A673 (cell line): ENCODE measurements around the gene ATF7IP2. TPM values are rescaled to one million over a fixed set of nuclear protein-coding genes. Genes with fewer than 3 reads are reported as not detected.

ENCODE experiments used
- BruUV-seq: library from RNA; stranded (reverse); fragments of 400-500 nt; replicated peaks from 2 replicates; lab custom pipeline; 2021; lab: Mats Ljungman, UMichigan
- CTCF ChIA-PET: fragments of 300-600 bp; sonication (Branson Sonifier 250); formaldehyde crosslinking; loops from one replicate; lab custom pipeline; 2022; ENCODE audit warnings: antibody characterized with exemption; lab: Charles Lee
- POLR2A ChIA-PET: fragments of 300-600 bp; sonication (Branson Sonifier 250); formaldehyde crosslinking; loops from one replicate; lab custom pipeline; 2022; ENCODE audit warnings: antibody characterized with exemption; ENCODE audit not compliant: low non-redundant PET; lab: Charles Lee
- DNase-seq: peaks from one replicate; pipeline ENCODE4 v3.0.0-alpha.2; 2015; ENCODE audit warnings: low spot score
- H3K27ac ChIP-seq: fragments of 200-600 bp; sonication (generic); 2 replicates; pipeline ENCODE4 v1.5.1; 2016; ENCODE audit warnings: mixed run types, low read depth, mild to moderate bottlenecking, mixed read lengths, antibody characterized with exemption, low read length; ENCODE audit not compliant: poor library complexity, severe bottlenecking
- H3K27me3 ChIP-seq: fragments of 200-600 bp; sonication (generic); replicated peaks from 2 replicates; pipeline ENCODE4 v1.6.1; 2017; ENCODE audit warnings: mixed run types, low read depth, mild to moderate bottlenecking, mixed read lengths, antibody characterized with exemption, low read length; ENCODE audit not compliant: insufficient read depth, poor library complexity
- H3K36me3 ChIP-seq: fragments of 200-600 bp; sonication (generic); 2 replicates; pipeline ENCODE4 v1.6.1; 2016; ENCODE audit warnings: mixed run types, mild to moderate bottlenecking, mixed read lengths, antibody characterized with exemption, low read length; ENCODE audit not compliant: insufficient read depth, poor library complexity, severe bottlenecking
- H3K4me1 ChIP-seq: fragments of 200-600 bp; sonication (generic); 2 replicates; pipeline ENCODE4 v1.6.1; 2017; ENCODE audit warnings: mixed run types, mild to moderate bottlenecking, mixed read lengths, antibody characterized with exemption, low read length; ENCODE audit not compliant: insufficient read depth, poor library complexity, severe bottlenecking
- H3K4me3 ChIP-seq: fragments of 200-600 bp; sonication (generic); 2 replicates; pipeline ENCODE4 v1.5.1; 2016; ENCODE audit warnings: low read depth, mixed run types, mild to moderate bottlenecking, mixed read lengths, low read length; ENCODE audit not compliant: poor library complexity, severe bottlenecking
- H3K9me3 ChIP-seq: fragments of 200-600 bp; sonication (generic); 2 replicates; pipeline ENCODE4 v1.6.1; 2016; ENCODE audit warnings: mixed run types, low read depth, mild to moderate bottlenecking, mixed read lengths, antibody characterized with exemption, low read length; ENCODE audit not compliant: poor library complexity, severe bottlenecking
- CTCF ChIP-seq: fragments of 300-800, 200-600 bp; sonication (generic); conservative IDR thresholded peaks from 2 replicates; pipeline ENCODE4 v1.5.1; 2017; ENCODE audit warnings: low read depth, mild to moderate bottlenecking, antibody characterized with exemption, low read length, moderate library complexity, mixed read lengths
- EZH2 ChIP-seq: fragments of 200-600 bp; sonication (generic); IDR thresholded peaks from 2 replicates; pipeline ENCODE4 v1.6.1; 2017; ENCODE audit warnings: borderline replicate concordance, low read depth, mild to moderate bottlenecking, mixed read lengths, antibody characterized with exemption, low read length; ENCODE audit not compliant: poor library complexity, severe bottlenecking
- intact Hi-C: fragments of 100-400 bp; cut with micrococcal nuclease; formaldehyde crosslinking; loops from one replicate; pipeline ENCODE4 v1.10.0; 2022; ENCODE audit not compliant: unreplicated experiment
- total RNA-seq: library from RNA; stranded (reverse); gene quantifications from 2 replicates; pipeline ENCODE4 v1.2.3, GENCODE V29; 2021

ATF7IP2 gene
- total RNA-seq, 1 experiment from 2014 or later = 20.9 TPM

- POLR2A ChIA-PET = no interaction called here
- Histone ChIP-seq H3K36me3 (peaks cover 8% of the 10 kb centered on the region), H3K27ac (no peak overlapping the region), H3K27me3 (no peaks in the 10 kb centered on the region), H3K4me1 (peaks cover 9% of the 10 kb centered on the region), H3K4me3 (no peak overlapping the region), H3K9me3 (peaks cover 1% of the 10 kb centered on the region)
- intact Hi-C loops = no loop called here
- DNase-seq = no peak
- TF ChIP-seq EZH2 (no peak), CTCF (no peak)
- BruUV-seq = no TSS peak
- CTCF ChIA-PET = no interaction called here
These were observed 4.5 kb downstream of the ATF7IP2 start for GRCh38 chr16:10390330-10390729.

GRCh38 chr16:10390867-10391266, 5.0 kb downstream of the ATF7IP2 start:
- peaks cover 8% of the 10 kb centered on the region for H3K36me3 ChIP-seq
- intact Hi-C loops = no loop called here
- H3K4me3 ChIP-seq = no peak overlapping the region
- no peak for DNase-seq
- no peak overlapping the region for H3K27ac ChIP-seq
- H3K4me1 ChIP-seq = peaks cover 10% of the 10 kb centered on the region
- ChIA-PET CTCF (no interaction called here), POLR2A (no interaction called here)
- no peak for TF ChIP-seq EZH2
- no peak for TF ChIP-seq CTCF
- H3K9me3 ChIP-seq = no peaks in the 10 kb centered on the region
- no peaks in the 10 kb centered on the region for H3K27me3 ChIP-seq
- no TSS peak for BruUV-seq

GRCh38 chr16:10391339-10391738, 5.5 kb downstream of the ATF7IP2 start:
- H3K36me3 ChIP-seq = peaks cover 8% of the 10 kb centered on the region
- BruUV-seq = no TSS peak
- ChIA-PET POLR2A (no interaction called here), CTCF (no interaction called here)
- peaks cover 10% of the 10 kb centered on the region for H3K4me1 ChIP-seq
- no peaks in the 10 kb centered on the region for H3K9me3 ChIP-seq
- H3K27me3 ChIP-seq = no peaks in the 10 kb centered on the region
- no peak overlapping the region for H3K27ac ChIP-seq
- no peak for TF ChIP-seq CTCF
- no peak for TF ChIP-seq EZH2
- H3K4me3 ChIP-seq = no peak overlapping the region
- DNase-seq = no peak
- intact Hi-C loops = no loop called here
